H7 (cell line): ENCODE results near the gene PEX11B. TPM values are rescaled to one million over a fixed set of nuclear protein-coding genes. Genes with fewer than 3 reads are reported as not detected.

Experiments used
- DNase-seq: peaks from one replicate; pipeline ENCODE4 v3.0.0; 2012
- H3K27me3 ChIP-seq: 2 replicates; pipeline ENCODE4 v1.6.0; 2011; ENCODE audit warnings: mild to moderate bottlenecking, low read length; ENCODE audit not compliant: control insufficient read depth, insufficient read depth
- H3K36me3 ChIP-seq: replicated peaks from 2 replicates; pipeline ENCODE4 v1.5.1; 2011; ENCODE audit warnings: low read length; ENCODE audit not compliant: control insufficient read depth, insufficient read depth
- H3K4me3 ChIP-seq: 2 replicates; pipeline ENCODE4 v1.5.1; 2011; ENCODE audit warnings: low read depth, mild to moderate bottlenecking, control low read depth, low read length, moderate library complexity; ENCODE audit not compliant: insufficient read depth
- total RNA-seq: library from RNA; depleted of rRNA; stranded (reverse); fragments of >200 nt; shearing (Covaris generic); gene quantifications from 2 replicates; pipeline ENCODE4 v1.2.3, GENCODE V29; 2014

Gene PEX11B
- total RNA-seq, 1 experiment from 2014 or later, result 22.9 TPM

DNA sequence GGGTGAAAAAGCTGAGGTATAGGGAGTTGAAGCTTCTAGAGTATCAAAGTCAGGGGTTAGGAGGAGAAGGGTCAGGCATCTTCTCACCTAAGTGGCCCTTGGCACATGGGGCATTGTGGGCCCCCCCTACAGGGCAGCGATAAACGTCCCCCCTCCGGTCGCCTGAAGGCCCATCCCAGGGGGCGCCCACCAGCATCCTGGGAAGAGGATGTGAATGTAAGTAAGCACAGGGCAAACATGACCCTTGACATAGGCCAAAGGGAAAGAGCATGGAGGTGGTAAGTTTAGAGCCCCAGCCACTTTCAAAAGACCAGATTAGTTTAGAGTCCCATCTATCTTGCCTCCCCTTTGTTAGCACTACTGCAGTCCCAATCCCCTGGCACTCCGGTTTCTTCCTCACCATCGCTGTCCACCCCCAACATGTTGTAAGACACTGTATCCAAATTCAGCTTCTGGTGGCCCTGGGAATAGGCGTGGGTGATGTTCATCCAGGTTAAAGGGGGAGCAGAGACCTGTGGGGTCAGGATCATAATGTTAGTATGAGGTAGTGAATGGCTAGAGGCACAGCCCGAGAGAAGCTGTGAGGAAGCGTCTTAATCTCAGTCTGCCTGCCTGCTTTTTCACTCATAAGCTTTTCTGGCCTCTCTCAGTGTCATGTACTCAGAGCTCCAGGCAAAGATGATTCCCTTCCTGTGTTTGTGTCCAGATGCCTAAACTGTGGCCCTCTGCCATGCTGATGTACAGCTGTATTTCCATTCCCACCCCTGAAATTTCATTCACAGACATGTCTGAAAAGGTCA is 11.4 kb downstream of the PEX11B start:
- Histone ChIP-seq H3K27me3 (no peaks in the 10 kb centered on the region), H3K36me3 (peaks cover 3% of the 10 kb centered on the region; the same call in 1 of the 2 replicates), H3K4me3 (no peak overlapping the region)
- DNase-seq, result peak; percentile 48

DNA sequence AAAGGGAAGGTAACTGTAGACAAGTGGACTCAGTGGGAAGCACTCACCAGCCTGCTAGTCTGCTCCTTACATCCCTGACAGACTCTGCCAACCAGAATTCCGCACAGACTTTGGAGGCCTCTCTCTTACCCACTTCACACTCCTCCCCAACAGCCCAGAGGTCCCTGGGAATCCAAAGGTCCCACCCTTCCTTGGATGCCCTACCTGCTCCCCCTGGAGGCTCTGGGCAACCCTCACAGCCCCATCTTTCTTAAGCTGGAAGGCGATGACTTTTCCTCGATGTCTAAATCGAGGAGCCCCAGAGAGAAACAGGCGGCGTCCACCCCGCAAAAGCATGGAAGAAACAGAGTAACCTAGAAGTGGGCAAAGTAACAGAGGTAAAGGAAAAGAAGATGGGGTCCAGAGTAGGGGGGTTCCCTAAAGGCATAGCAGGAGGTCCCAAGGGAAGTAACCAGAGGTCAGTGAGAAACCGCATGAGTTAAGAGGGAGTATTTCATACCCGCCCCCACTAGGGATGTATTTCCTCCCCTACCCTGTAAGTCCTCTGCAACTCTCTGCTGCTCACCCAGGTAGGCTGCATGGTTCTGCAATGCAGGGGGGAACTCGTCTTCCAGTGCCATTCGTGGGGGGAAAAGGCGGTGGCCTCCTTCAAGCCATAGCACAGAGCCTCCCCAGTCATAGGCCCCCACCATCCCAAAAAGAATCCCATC is 17.1 kb downstream of the PEX11B start:
- no peaks in the 10 kb centered on the region; the same call in 1 of the 2 replicates for H3K27me3 ChIP-seq
- peak; percentile 55 for DNase-seq
- H3K36me3 ChIP-seq, result no peaks in the 10 kb centered on the region
- no peak overlapping the region for H3K4me3 ChIP-seq

DNA sequence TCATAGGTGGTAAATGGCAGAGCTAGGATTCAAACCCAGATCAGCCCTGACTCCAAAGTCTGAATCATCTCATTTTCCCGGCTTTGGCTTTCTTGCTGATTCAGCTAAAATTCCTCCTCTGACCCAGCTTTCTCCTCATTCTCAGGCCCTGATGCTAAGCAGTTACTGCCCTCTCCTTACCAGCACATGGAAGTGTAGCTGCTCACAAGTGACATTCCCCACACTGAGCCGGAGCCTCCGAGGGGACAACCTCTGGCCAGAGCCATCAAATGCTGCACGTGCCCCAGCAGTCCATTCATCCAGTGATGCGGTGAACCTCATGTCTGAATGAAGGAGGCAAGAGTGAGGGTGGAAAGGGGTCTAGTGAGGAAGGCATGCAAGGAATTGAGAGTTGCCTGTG is 19.8 kb downstream of the PEX11B start:
- H3K4me3 ChIP-seq, result no peak overlapping the region
- no peaks in the 10 kb centered on the region; the same call in 1 of the 2 replicates for H3K27me3 ChIP-seq
- no peak for DNase-seq
- no peaks in the 10 kb centered on the region for H3K36me3 ChIP-seq

DNA sequence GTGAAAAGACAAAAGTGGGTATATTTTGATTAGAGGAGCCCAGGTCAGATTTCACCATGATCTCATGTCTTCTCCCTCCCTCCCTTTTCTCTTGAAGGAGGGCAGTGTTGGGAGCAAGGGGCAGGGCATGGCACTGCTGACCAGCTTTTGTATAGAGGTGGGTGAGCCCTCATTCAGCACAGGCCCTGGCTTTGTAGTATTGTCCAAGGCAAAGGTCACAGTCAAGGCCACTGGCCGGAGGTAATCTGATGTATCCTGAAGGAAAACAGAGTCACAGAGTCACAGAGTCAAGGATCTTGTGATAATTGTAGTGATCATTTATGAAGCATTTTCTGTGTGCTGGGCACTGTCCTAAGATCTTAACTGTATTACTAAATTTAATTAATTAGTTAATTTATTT is 20.5 kb downstream of the PEX11B start:
- Histone ChIP-seq H3K27me3 (no peaks in the 10 kb centered on the region; the same call in 1 of the 2 replicates), H3K4me3 (no peak overlapping the region), H3K36me3 (no peaks in the 10 kb centered on the region)
- DNase-seq, result no peak

DNA sequence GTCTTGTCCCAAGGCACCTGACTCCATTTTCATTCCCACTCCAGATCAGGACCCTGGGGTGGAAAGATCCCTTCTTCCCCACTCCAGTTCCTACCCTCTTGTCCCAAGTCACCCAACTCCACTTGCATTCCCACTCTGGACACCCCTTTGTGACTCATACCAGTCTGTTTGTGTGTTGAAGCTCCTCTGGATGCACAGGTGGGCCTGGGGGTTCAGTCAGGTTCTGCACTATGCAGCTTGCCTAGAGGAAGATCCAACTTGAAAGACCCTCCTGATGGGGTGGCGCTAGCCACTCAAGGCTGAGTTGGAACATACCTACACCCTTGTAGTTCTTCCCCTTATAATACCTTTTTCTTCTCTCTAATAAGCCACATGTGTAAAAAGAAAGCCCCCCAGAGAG is 23.0 kb downstream of the PEX11B start:
- H3K4me3 ChIP-seq, result no peak overlapping the region

DNA sequence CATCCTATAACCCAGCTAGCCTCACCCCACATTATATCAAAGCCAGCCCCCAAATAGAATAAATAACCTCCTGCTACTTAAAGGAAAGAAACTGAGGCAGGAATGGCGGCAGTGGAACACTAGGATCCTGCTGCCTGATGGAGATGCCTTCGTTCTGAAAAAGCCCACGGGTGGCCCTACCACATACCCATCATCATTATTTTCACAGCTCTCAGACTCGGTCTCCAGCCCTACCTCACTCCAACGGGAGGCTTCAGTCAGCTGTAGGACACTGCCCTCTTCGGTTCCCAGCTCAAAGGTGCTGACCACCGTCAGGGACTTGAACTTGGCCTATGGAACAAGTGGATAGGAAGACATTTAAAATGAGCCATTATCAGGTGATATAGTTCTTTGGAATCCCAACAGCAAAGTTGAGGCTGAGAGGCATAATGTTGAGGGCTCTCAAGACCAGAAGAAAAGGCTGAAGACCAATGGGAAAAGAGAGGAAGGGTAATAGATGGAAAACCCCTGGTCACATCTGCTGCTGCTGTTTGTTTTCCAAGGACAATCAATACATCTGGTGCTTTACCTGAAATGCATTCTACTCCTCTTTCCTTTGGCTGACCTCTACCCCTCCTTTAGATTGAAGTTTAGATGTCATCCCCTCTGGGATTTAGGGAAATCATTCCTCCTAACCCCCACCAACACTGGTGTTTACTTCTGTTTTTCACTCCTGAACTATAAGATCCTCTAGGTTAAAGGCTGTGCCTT is 25.0 kb downstream of the PEX11B start:
- H3K4me3 ChIP-seq, result no peak overlapping the region
- DNase-seq, result no peak
- no peaks in the 10 kb centered on the region; the same call in 1 of the 2 replicates for H3K27me3 ChIP-seq
- no peaks in the 10 kb centered on the region for H3K36me3 ChIP-seq

More for the DNA sequence above, 23.0 kb downstream of the PEX11B start:
- H3K27me3 ChIP-seq, result no peaks in the 10 kb centered on the region; the same call in 1 of the 2 replicates
- DNase-seq, result no peak
- H3K36me3 ChIP-seq, result no peaks in the 10 kb centered on the region

DNA sequence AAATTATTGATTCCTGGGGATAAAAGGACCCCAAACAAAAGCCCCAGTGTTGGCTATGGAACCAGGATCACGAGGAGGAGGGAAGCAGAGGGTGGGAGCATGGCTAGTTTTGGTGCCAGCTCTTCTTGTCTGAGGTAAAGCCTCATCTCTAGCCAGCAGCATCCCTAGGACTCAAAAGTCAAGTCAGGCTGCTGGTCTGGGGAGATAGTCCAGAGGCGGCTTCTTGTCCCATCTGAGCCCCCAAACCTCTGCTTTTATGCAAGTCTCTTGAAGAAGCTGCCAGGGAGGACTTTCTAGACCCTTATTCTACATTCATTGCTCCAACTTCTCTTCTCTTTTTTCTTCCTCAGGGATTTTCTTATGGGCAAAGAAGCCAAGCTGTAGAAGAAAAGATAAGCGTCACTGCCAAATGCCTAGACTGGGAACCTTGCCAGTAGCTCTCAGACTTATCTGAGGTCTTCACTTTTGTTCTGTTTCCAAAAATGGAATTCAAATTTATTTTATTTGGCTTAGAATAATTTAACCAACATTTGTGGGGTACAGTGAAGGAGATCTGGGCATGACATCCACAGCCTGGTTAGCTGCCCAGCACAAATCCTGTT is 25.9 kb downstream of the PEX11B start:
- DNase-seq, result no peak
- no peaks in the 10 kb centered on the region; the same call in 1 of the 2 replicates for H3K27me3 ChIP-seq
- H3K36me3 ChIP-seq, result no peaks in the 10 kb centered on the region
- no peak overlapping the region for H3K4me3 ChIP-seq

DNA sequence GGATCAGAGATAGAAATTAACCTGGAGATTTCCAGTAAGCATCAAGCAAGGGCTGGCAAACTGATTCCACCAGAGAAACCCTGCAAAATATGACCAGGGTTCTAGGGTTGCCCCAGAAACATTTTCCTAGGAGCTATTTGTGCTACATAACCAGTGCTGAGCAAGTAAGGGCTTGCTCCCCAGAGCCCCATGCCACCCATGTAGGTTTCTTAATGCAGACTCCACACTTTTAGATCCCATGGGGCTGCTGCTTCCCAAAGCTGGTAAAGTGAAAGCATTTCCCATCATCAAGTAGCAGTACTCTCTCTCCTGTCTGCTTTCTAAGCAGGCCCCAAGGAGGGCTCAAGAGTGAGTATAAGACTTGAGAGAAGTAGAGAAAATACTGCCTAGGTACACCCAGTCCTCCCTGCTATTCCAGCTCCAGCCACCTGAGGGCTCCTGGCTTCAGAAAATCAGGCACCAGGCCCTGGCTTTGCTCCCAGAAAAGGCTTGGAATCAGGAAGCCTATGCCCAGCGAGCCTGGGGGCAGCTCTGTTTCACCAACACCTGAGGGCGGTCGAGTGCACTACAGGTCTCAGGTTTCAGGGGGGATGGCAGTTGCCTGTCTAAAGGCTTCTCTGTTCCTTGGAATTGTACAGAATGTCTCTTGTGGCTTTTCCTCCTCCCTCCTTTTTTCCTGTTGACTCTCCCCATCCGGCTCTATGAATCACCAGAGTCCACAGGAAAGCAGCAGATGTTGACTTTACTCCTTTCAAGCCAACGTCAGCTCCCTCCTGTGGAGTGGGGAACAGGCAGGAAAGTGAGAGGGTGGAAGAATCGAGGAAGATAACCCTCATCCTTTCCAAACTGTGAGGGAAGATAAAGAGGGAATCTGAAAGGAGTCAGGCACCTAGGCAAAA is 26.7 kb downstream of the PEX11B start:
- no peaks in the 10 kb centered on the region for H3K27me3 ChIP-seq
- H3K4me3 ChIP-seq, result no peak overlapping the region
- H3K36me3 ChIP-seq, result no peaks in the 10 kb centered on the region
- peak; percentile 87 for DNase-seq

DNA sequence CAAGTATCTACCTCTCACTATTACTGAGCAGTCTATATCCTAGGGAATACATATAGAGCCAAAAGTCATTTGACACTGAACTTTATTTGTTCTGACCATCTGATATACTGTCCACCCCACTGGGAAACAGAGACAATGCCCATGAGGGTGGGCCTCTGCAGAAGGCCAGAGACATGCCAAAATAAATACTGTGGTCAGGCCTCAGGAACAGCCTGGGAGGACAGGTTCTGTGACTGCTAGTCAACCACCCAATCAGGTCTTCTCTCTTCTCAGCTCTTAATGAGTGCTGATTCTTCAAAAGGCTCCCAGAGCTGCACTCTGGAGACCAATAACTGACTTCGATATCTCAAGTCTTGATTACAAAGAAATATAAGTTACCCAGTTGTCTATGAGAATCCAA is 27.4 kb downstream of the PEX11B start:
- Histone ChIP-seq H3K36me3 (no peaks in the 10 kb centered on the region), H3K27me3 (peaks cover 2% of the 10 kb centered on the region; the same call in 1 of the 2 replicates), H3K4me3 (no peak overlapping the region)
- DNase-seq, result no peak

DNA sequence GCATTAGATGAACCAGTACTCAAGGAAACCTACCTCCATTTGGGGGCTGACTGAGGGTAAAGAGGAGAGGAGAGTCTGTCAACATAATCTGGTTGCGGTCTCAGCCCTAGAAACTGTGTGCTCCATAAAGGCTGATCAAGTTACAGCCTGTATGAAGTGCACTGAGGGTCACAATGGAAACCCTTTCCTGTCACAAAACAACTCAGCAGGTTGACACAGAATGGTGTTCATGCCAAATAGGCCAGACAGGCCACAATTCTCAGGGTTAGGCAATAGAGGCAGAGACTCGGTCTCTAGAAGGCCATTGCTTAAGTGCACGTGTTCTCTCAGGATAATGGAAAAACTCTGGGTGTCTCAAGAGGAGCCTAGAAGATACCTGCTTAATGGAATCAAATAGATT is 28.8 kb downstream of the PEX11B start:
- no peak overlapping the region for H3K4me3 ChIP-seq
- H3K36me3 ChIP-seq, result no peaks in the 10 kb centered on the region
- H3K27me3 ChIP-seq, result peaks cover 11% of the 10 kb centered on the region
- no peak for DNase-seq

DNA sequence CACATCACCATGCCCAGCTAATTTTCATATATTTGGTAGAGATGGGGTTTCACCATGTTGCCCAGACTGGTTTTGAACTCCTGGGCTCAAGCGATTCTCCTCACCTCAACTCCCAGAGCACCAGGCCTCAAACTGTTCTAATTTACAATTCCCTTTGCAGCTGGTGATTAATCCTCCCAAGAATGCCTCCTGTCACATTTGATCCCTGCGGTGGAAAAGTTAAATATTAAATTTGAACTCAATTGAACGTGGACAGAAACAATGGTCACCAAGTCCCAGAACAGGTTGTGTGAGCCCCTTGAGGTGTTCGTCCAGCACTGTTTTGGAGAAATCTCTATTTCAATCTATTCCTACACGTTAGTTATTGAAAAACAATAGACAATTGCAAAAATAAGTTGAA is 30.9 kb downstream of the PEX11B start:
- no peak for DNase-seq
- H3K4me3 ChIP-seq, result no peak overlapping the region
- H3K27me3 ChIP-seq, result peaks cover 23% of the 10 kb centered on the region
- H3K36me3 ChIP-seq, result no peaks in the 10 kb centered on the region

DNA sequence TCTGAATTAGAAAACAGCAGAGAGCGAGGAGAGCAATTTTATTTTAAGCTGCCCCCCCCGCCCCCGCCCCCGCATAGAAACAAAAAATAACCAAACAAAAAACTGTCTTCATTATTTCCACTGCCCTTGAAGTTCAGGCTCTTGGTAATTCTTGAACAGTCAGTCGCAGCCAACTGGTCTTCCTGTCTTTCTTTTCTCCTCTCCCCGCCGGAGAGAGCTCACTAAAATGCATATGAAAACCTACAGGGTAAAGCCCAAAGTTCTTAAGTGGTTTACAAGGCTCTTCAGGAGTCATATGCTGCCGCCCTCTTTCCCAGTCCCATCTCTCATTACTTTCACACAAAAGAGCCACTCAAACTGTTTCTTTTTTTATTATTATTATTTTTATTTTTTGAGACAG is 31.7 kb downstream of the PEX11B start:
- H3K27me3 ChIP-seq, result peaks cover 23% of the 10 kb centered on the region
- no peaks in the 10 kb centered on the region for H3K36me3 ChIP-seq
- no peak overlapping the region for H3K4me3 ChIP-seq
- no peak for DNase-seq

DNA sequence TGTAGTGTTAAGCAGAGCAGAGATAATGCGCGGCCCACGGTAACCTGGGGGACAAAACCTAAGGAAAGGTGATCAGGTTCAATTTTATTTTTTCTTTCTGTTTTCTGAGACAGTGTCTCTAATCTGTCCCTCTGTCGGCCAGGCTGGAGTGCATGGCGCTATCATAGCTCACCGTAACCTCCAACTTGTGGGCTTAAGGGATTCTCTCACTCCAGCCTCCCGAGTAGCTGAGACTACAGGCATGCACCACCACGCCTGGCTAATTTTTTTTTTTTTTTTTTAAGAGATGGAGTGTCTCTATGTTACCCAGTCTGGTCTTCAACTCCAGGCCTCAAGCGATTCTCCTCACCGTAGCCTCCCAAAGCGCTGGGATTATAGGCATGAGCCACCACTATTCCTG is 32.1 kb downstream of the PEX11B start:
- peaks cover 23% of the 10 kb centered on the region for H3K27me3 ChIP-seq
- peak overlapping the region; percentile 59 for H3K4me3 ChIP-seq
- DNase-seq, result no peak
- H3K36me3 ChIP-seq, result no peaks in the 10 kb centered on the region
